SK-N-MC (cell line): ENCODE measurements around the gene NR2C2.

Experiments
- DNase-seq: peaks from one replicate; pipeline ENCODE4 v3.0.0-alpha.2; 2011; ENCODE audit warnings: low read depth, low spot score
- H3K27ac ChIP-seq: fragments of 200-600 bp; sonication (generic); 2 replicates; pipeline ENCODE4 v1.5.1; 2016; ENCODE audit warnings: mixed run types
- H3K36me3 ChIP-seq: fragments of 200-600 bp; sonication (generic); 2 replicates; pipeline ENCODE4 v1.6.1; 2017; ENCODE audit warnings: antibody characterized with exemption, low read length, mixed read lengths; ENCODE audit not compliant: insufficient read depth
- H3K4me3 ChIP-seq: fragments of 200-600 bp; sonication (generic); 2 replicates; pipeline ENCODE4 v1.5.1; 2016
- H3K9ac ChIP-seq: fragments of 200-600 bp; sonication (generic); 2 replicates; pipeline ENCODE4 v1.8.0; 2017; ENCODE audit warnings: mixed run types, mixed read lengths; ENCODE audit not compliant: insufficient read length
- H3K9me3 ChIP-seq: fragments of 200-600 bp; sonication (generic); 2 replicates; pipeline ENCODE4 v1.6.1; 2017; ENCODE audit warnings: low read depth, mild to moderate bottlenecking, antibody characterized with exemption, low read length, moderate library complexity, mixed read lengths
- EZH2 ChIP-seq: fragments of 200-600 bp; sonication (generic); IDR thresholded peaks from one replicate; pipeline ENCODE4 v1.6.1; 2017; ENCODE audit warnings: antibody characterized with exemption
- FOXP2 ChIP-seq: optimal IDR thresholded peaks from 2 replicates; pipeline ENCODE3; 2011; ENCODE audit warnings: mild to moderate bottlenecking, moderate library complexity; ENCODE audit not compliant: insufficient read depth; ENCODE audit errors: extremely low read length, control extremely low read depth
- POLR2AphosphoS5 ChIP-seq: IDR thresholded peaks from 2 replicates; pipeline ENCODE4 v1.6.1; 2012; ENCODE audit warnings: mild to moderate bottlenecking, low read depth, low read length, borderline replicate concordance

Gene NR2C2

DNA sequence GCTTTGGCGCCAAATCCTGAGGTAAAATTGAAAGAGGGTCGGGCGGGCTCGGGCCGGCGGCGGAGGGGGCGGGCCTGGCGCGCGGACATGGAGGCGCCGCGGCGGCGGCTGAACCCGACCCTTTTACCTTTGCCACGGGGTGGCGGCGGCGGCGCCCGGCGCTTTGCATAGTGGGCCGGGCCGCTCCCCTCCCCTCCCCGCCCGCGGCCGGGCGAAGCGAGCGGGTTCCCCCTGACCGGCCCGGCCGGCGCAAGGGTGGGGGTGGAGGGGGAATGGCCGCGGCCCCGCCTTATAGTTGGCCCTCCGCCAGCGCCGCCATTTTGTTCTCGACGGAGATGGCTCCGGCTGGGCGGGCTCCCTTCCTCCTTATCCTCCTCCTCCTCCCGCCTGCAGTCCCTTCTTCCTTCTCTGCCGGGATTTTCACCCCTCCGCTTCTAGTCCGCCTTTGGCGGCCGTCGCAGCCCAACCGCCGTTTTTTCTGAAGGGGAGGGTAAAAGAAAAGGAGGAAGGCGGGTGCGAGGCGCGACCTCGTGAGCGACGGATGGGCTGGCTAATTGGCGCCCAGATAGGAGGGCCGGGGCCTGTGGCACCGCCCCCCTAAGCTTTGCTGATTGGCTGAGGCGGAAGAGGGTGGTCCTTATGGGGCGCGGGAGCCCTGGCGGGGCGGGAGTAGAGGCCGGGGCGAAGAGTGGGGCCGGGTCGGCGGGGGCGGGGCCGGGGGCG lies 664 bp downstream of the NR2C2 start:
- Histone ChIP-seq H3K36me3 (peaks cover 14% of the 10 kb centered on the region), H3K4me3 (peak overlapping the region; percentile 83), H3K9ac (peak overlapping the region; percentile 83), H3K27ac (peak overlapping the region; percentile 98), H3K9me3 (no peaks in the 10 kb centered on the region)
- TF ChIP-seq POLR2AphosphoS5 (peak; percentile 76), FOXP2 (no peak)
- peak; percentile 64 for DNase-seq

DNA sequence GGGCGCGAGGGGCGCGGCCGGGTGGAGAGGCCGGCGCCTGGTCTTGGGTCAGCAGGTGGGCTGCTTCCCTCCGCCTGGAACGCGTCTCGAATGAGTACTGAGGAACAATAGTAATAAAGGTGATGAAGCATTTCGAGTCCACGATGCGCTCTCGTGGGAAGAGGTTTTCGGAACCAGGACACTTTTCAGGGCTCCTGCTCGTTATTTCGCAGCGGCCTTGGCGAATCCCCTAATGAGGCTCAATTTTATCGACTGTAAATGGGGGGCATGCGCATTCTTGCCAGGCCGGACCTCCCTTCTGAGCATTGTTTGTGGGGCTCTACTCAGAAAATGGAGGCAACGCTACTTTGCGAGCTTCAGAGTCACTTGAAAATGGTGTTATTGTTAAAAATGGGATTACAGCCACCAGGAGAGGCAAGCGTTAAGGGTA lies 1.2 kb downstream of the NR2C2 start:
- DNase-seq: no peak
- Histone ChIP-seq H3K27ac (no peak overlapping the region), H3K9me3 (no peaks in the 10 kb centered on the region), H3K9ac (peak overlapping the region; percentile 67), H3K36me3 (peaks cover 14% of the 10 kb centered on the region), H3K4me3 (peak overlapping the region; percentile 79)
- no peak for TF ChIP-seq POLR2AphosphoS5
- no peak for TF ChIP-seq EZH2
- TF ChIP-seq FOXP2: no peak

DNA sequence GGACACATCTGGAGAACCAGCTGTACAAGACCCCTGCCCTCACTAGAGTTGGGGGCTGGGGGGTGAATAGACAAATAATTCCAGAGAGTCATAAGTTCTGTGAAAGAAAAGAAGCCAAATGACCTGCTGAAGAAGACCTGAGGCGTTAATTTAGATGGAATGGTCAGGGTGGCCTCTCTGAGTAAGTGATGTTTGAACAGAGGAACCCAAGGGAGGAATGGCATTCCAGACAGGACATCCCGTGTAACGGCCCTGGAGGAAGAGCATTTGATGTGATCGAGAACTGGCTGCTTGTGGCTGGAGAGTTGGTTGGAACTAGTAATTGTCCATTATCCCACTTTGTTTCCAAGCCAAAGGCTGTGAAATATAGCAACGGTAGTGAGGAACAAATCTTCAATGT lies 1.7 kb downstream of the NR2C2 start:
- TF ChIP-seq FOXP2 (no peak), POLR2AphosphoS5 (no peak), EZH2 (no peak)
- peaks cover 14% of the 10 kb centered on the region for H3K36me3 ChIP-seq
- no peaks in the 10 kb centered on the region for H3K9me3 ChIP-seq
- H3K9ac ChIP-seq: peak overlapping the region; percentile 67
- H3K27ac ChIP-seq: no peak overlapping the region
- DNase-seq: no peak
- H3K4me3 ChIP-seq: peak overlapping the region; percentile 79

DNA sequence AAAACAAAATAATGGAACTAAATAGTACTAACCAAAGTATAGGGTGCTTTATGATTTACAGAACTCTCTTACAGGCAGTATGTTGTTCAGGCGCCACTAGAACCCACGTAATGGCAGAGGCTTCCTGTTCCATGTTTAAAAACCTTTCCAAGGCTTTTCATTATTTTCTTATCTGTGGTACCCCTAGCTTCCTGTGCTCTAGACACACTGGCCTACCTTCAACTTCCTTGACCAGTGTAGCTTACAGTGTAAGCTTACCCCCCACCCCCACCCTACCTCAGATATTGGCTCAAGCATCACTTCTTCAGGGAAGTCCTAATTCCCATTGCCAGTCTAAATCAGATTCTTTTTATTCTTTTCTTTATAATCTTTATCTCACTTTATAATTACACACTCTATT lies 2.9 kb downstream of the NR2C2 start:
- TF ChIP-seq EZH2 (no peak), POLR2AphosphoS5 (no peak), FOXP2 (no peak)
- Histone ChIP-seq H3K9ac (no peak overlapping the region), H3K27ac (no peak overlapping the region), H3K4me3 (no peak overlapping the region), H3K36me3 (peaks cover 12% of the 10 kb centered on the region), H3K9me3 (no peaks in the 10 kb centered on the region)
- no peak for DNase-seq

DNA sequence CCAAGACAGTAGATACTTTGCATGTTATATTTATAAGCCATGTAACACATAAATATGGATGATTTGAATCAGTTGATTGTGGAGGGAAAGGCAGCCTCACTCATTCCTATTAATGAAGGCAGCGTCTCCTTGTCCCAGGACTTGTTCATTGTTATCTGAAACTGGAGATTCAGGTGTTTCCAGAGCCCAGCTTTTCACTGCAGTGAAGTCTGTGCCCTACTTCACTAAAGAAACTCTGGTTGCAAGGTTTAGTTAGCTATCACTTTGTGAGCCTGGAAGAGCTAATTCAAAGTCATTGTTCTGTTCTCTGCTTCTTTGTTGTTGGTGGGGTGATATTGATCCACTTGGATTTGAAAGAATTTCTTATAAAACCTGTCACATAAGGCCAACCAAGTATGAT lies 9.8 kb downstream of the NR2C2 start:
- no peak overlapping the region for H3K27ac ChIP-seq
- no peaks in the 10 kb centered on the region for H3K9me3 ChIP-seq
- no peak for TF ChIP-seq EZH2
- TF ChIP-seq FOXP2: no peak
- no peak for TF ChIP-seq POLR2AphosphoS5
- H3K9ac ChIP-seq: no peak overlapping the region
- DNase-seq: no peak
- H3K36me3 ChIP-seq: no peaks in the 10 kb centered on the region
- H3K4me3 ChIP-seq: no peak overlapping the region

DNA sequence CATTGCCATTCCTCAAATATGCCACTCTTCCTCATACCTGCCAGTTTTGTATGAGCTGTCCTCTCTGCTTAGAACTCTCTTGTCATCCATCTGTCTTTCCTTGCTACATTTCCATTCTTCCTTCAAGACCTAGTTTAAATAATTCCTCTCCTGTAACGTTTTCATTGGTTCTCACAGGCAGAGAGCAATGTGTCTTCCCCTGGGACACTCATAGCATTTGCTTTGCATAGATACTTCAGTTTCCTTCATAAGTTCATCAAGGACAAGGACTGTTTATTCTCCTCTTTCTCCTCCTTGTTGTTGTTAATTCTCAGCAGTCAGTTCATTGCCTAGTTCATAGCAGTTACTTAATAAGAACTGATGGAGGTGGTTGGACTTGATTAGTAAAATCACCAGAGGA lies 10.5 kb downstream of the NR2C2 start:
- no peak for TF ChIP-seq FOXP2
- no peak for TF ChIP-seq POLR2AphosphoS5
- no peak for TF ChIP-seq EZH2
- H3K36me3 ChIP-seq: no peaks in the 10 kb centered on the region; the same call in 1 of the 2 replicates
- DNase-seq: no peak
- no peak overlapping the region for H3K27ac ChIP-seq
- H3K9ac ChIP-seq: no peak overlapping the region
- no peaks in the 10 kb centered on the region for H3K9me3 ChIP-seq
- H3K4me3 ChIP-seq: no peak overlapping the region

DNA sequence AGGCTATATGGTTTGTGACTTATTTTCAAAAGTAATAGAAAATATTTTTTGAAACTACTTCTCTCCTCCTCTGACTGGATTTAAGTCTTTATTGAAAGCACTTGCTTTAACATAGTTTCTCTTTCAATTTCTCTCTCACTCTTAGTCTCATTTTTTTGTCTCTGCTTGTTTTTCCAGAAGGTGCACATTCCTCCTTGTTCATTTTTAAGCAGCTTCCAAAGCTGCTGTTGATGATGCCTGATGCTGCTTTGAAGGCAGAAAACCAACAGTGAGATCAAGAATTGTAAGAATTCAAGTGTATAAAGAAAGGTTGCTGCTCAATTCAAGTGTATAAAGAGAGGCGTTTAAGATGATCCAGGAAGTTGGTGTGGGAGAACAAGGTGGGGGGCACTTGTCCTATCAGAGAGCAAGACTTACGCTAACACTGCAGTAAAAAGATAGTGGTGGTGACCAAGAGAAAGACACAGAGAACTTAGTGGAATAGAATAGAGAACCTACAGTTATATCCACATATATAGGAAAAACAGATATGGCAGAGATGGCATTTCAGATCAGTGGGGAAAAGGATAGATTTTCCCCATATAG lies 12.1 kb downstream of the NR2C2 start:
- Histone ChIP-seq H3K4me3 (no peak overlapping the region), H3K9me3 (no peaks in the 10 kb centered on the region), H3K36me3 (no peaks in the 10 kb centered on the region; the same call in 1 of the 2 replicates), H3K27ac (no peak overlapping the region), H3K9ac (no peak overlapping the region)
- TF ChIP-seq FOXP2 (no peak), POLR2AphosphoS5 (no peak), EZH2 (no peak)
- no peak for DNase-seq

DNA sequence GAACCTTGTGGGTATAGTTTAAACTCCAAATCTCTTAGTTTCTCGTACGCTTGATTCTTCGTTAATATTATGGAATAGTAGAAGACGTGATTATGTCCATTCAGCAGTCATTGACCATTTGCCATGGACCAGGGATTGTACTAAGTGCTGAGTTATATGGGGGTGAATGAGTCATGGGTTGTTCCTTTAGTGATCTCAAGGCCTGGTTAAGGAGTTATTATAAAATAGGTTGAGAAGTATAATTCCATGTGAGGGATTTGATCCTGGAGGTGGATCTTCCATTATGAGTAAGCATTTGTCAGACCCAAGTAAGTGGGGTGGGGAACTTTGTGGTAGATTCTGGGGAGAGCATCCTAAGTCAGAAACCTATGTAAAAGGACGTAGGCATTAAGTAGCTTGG lies 15.4 kb downstream of the NR2C2 start:
- H3K9me3 ChIP-seq: 0 out of 2 replicates have a peak, but pooled peaks cover 3% of the 10 kb centered on the region
- H3K27ac ChIP-seq: no peak overlapping the region
- no peak overlapping the region for H3K9ac ChIP-seq
- TF ChIP-seq EZH2 (no peak), POLR2AphosphoS5 (no peak), FOXP2 (no peak)
- H3K4me3 ChIP-seq: no peak overlapping the region
- DNase-seq: no peak
- peaks cover 23% of the 10 kb centered on the region for H3K36me3 ChIP-seq
